DND-41 (cell line): ENCODE measurements around the gene TMEM164.
A peak's percentile ranks its signal among the peaks of the same experiment; 100 is the strongest.

Source experiments
- ATAC-seq: fragments of 200-7000 bp; cut with Tn5 transposase; 3 replicates; pipeline ENCODE4 v1.9.1; 2021; ENCODE audit warnings: low read depth; ENCODE audit not compliant: insufficient read depth
- DNase-seq: peaks from one replicate; pipeline ENCODE4 v3.0.0-alpha.2; 2020
- H2AFZ ChIP-seq: 2 replicates; pipeline ENCODE4 v1.6.0; 2012; ENCODE audit warnings: low read depth, low read length
- H3K27ac ChIP-seq: 2 replicates; pipeline ENCODE4 v1.5.1; 2012; ENCODE audit warnings: low read length, inconsistent platforms
- H3K27me3 ChIP-seq: fragments of 200-600 bp; sonication (generic); 2 replicates; pipeline ENCODE4 v1.6.0; 2012; ENCODE audit warnings: low read length, mild to moderate bottlenecking, inconsistent platforms; ENCODE audit not compliant: insufficient read depth, poor library complexity
- H3K36me3 ChIP-seq: 2 replicates; pipeline ENCODE4 v1.5.1; 2012; ENCODE audit warnings: low read length, inconsistent platforms; ENCODE audit not compliant: insufficient read depth
- H3K4me1 ChIP-seq: 2 replicates; pipeline ENCODE4 v1.5.1; 2012; ENCODE audit warnings: mild to moderate bottlenecking, low read length; ENCODE audit not compliant: insufficient read depth
- H3K4me2 ChIP-seq: 2 replicates; pipeline ENCODE4 v1.6.0; 2012; ENCODE audit warnings: mild to moderate bottlenecking, moderate library complexity, low read length, inconsistent platforms; ENCODE audit not compliant: insufficient read depth
- H3K4me3 ChIP-seq, 2 experiments: fragments of 200-600 bp in 1 of 2; shearing (Covaris generic) in 1 of 2; 2 replicates each; pipeline ENCODE4 v1.5.1; 2012 to 2016; ENCODE audit warnings: inconsistent platforms in 2 of 2, low read length in 2 of 2, mild to moderate bottlenecking in 2 of 2, low read depth in 1 of 2, moderate library complexity in 1 of 2
- H3K79me2 ChIP-seq: 2 replicates; pipeline ENCODE4 v1.6.0; 2012; ENCODE audit warnings: low read length, inconsistent platforms; ENCODE audit not compliant: insufficient read depth
- H3K9ac ChIP-seq: 2 replicates; pipeline ENCODE4 v1.6.0; 2012; ENCODE audit warnings: low read depth, mild to moderate bottlenecking, inconsistent platforms, low read length, moderate library complexity
- H3K9me3 ChIP-seq: 2 replicates; pipeline ENCODE4 v1.5.1; 2012; ENCODE audit warnings: low read length, moderate library complexity, mild to moderate bottlenecking, inconsistent platforms; ENCODE audit not compliant: insufficient read depth, severe bottlenecking
- H4K20me1 ChIP-seq: 2 replicates; pipeline ENCODE4 v1.6.0; 2012; ENCODE audit warnings: low read length; ENCODE audit not compliant: insufficient read depth
- CTCF ChIP-seq: IDR thresholded peaks from 2 replicates; pipeline ENCODE4 v1.5.1; 2012; ENCODE audit warnings: borderline replicate concordance, low read length, moderate library complexity, mild to moderate bottlenecking; ENCODE audit not compliant: poor library complexity, severe bottlenecking; ENCODE audit errors: extremely low read depth
- EZH2 ChIP-seq: IDR thresholded peaks from 3 replicates; pipeline ENCODE4 v1.6.1; 2012; ENCODE audit warnings: borderline replicate concordance, low read depth, mild to moderate bottlenecking, moderate library complexity, low read length, inconsistent platforms; ENCODE audit not compliant: severe bottlenecking

Gene TMEM164

GRCh38 chrX:110089656-110090403 lies 86.9 kb downstream of the TMEM164 start:
- peak; percentile 62 for ATAC-seq
- Histone ChIP-seq H3K36me3 (no peaks in the 10 kb centered on the region), H3K27ac (no peak overlapping the region), H3K4me3 (no peak overlapping the region), H3K4me2 (no peak overlapping the region), H3K9ac (no peak overlapping the region), H3K9me3 (no peaks in the 10 kb centered on the region), H2AFZ (no peak overlapping the region), H4K20me1 (no peaks in the 10 kb centered on the region), H3K4me1 (peaks cover 10% of the 10 kb centered on the region; the same call in 1 of the 2 replicates), H3K79me2 (no peaks in the 10 kb centered on the region), H3K27me3 (no peaks in the 10 kb centered on the region)
- peak; percentile 30 for DNase-seq
- no peak for TF ChIP-seq CTCF
- no peak for TF ChIP-seq EZH2

GRCh38 chrX:110097920-110098319 lies 95.0 kb downstream of the TMEM164 start:
- no peaks in the 10 kb centered on the region for H4K20me1 ChIP-seq
- no peak overlapping the region for H3K9ac ChIP-seq
- no peak overlapping the region for H3K4me3 ChIP-seq
- H3K4me1 ChIP-seq: no peaks in the 10 kb centered on the region
- no peaks in the 10 kb centered on the region for H3K27me3 ChIP-seq
- no peaks in the 10 kb centered on the region for H3K36me3 ChIP-seq
- H3K79me2 ChIP-seq: no peaks in the 10 kb centered on the region
- no peak for DNase-seq
- H2AFZ ChIP-seq: no peak overlapping the region
- ATAC-seq: no peak
- H3K27ac ChIP-seq: no peak overlapping the region
- H3K9me3 ChIP-seq: no peaks in the 10 kb centered on the region
- no peak for TF ChIP-seq CTCF
- TF ChIP-seq EZH2: no peak
- H3K4me2 ChIP-seq: no peak overlapping the region

- Histone ChIP-seq H3K36me3 (no peaks in the 10 kb centered on the region), H3K4me3 (no peak overlapping the region), H3K9ac (no peak overlapping the region), H3K27me3 (no peaks in the 10 kb centered on the region), H2AFZ (no peak overlapping the region), H3K79me2 (no peaks in the 10 kb centered on the region), H4K20me1 (no peaks in the 10 kb centered on the region), H3K27ac (no peak overlapping the region), H3K9me3 (no peaks in the 10 kb centered on the region), H3K4me2 (no peak overlapping the region), H3K4me1 (no peaks in the 10 kb centered on the region)
- TF ChIP-seq CTCF: no peak
- no peak for TF ChIP-seq EZH2
- DNase-seq (no peak), ATAC-seq (no peak)
These were observed 100.4 kb downstream of the TMEM164 start for GRCh38 chrX:110103344-110103743.
